A673 (cell line): ENCODE measurements around the gene PAN2.

Experiments
- EZH2 ChIP-seq: fragments of 200-600 bp; sonication (generic); IDR thresholded peaks from 2 replicates; pipeline ENCODE4 v1.6.1; 2017; ENCODE audit warnings: borderline replicate concordance, low read depth, mild to moderate bottlenecking, mixed read lengths, antibody characterized with exemption, low read length; ENCODE audit not compliant: poor library complexity, severe bottlenecking
- TF ChIP-seq, protein P1 (sequence below): fragments of 300-800, 200-600 bp; sonication (generic); conservative IDR thresholded peaks from 2 replicates; pipeline ENCODE4 v1.5.1; 2017; ENCODE audit warnings: low read depth, mild to moderate bottlenecking, antibody characterized with exemption, low read length, moderate library complexity, mixed read lengths

DNA sequence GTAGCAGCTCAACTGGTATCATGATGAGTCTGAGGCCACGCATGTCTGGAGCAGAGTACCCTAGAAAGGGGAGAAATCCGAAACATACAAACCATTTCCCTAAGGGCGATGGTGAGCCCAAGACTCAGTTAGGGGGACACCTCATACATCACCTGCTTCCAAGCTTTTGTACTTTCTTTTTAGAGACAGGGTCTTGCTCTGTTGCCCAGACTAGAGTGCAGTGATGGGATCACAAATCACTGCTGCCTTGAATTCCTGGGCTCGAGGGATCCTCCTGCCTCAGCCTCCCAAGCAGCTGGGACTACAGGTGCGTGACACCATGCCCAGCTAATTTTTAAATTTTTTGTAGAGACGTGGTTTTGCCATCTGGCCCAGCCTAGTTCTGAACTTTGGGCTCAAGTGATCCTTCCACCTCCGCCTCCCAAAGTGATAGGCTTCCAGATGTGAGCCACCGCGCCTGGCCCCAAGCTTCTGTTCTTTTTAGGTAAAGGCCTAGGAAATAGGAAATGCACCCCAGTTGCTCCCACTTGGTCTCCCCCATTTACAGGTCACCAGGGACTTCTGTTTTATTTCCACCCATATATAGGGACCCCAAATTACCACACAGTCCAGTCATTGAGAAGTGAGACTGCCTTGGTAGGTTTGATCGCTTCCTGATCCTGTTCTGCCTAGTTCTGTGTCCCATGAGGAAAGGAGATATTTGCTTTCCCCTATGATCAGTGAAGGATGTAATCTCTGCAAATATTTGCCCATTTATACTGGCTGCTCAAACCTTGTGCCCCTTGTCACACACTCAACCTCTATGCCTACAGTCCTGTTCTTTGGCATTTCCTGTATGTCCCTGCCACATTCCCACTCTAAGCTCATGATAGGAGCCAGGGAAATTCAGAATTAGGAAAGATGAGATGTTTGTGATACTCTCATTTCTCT, 28.6 kb upstream of the PAN2 start, which contains the start of gene APOF:
- TF ChIP-seq, protein P1, sequence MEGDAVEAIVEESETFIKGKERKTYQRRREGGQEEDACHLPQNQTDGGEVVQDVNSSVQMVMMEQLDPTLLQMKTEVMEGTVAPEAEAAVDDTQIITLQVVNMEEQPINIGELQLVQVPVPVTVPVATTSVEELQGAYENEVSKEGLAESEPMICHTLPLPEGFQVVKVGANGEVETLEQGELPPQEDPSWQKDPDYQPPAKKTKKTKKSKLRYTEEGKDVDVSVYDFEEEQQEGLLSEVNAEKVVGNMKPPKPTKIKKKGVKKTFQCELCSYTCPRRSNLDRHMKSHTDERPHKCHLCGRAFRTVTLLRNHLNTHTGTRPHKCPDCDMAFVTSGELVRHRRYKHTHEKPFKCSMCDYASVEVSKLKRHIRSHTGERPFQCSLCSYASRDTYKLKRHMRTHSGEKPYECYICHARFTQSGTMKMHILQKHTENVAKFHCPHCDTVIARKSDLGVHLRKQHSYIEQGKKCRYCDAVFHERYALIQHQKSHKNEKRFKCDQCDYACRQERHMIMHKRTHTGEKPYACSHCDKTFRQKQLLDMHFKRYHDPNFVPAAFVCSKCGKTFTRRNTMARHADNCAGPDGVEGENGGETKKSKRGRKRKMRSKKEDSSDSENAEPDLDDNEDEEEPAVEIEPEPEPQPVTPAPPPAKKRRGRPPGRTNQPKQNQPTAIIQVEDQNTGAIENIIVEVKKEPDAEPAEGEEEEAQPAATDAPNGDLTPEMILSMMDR, result no peak
- no peak for TF ChIP-seq EZH2
